ENCODE results near the gene TUBB1.
A peak's percentile ranks its signal among the peaks of the same experiment; 100 is the strongest.
"Not testable (repeated sequence)": the region's sequence is repeated elsewhere in the genome, so short reads cannot be mapped to it uniquely, and the experiment has no call there.

Gene TUBB1

DNA sequence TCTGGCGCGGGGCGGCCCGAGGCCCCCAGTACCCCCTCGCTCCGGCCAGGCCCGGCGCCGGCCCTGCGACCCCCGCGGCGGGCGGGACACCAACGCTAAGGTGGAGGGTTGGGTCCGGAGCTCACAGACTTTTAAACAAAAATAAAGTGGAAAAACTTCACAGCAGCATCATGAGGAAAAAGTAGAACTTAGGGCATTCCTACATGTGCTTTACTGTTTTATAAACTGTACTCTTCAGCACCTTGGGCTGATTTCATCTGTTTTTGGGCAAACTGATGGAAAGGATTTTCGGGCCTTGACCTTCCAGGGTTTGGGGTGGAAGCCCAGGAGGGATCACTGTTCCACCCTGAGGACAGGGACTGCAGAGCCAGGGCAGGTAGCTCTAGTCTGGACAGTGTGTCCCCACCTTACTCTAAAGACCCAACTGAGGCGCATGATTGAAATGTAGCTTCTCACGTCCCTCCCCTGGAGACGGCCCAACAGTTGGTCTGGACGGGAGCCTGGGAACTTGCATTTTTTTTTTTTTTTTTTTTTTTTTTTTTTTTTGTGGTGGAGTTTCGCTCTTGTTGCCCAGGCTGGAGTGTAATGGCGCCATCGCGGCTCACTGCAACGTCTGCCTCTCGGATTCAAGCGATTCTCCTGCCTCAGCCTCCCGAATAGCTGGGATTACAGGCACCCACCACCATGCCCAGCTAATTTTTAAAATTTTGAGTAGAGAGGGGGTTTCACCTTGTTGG, 37.4 kb upstream of the TUBB1 start:
- intact Hi-C loops (cut with DNase I; ENCODE audit: low total_unique reads) = loop anchor here (5.0 kb wide), 2 partner anchors 51 to 94 kb away; partner anchors contain the start of gene ATP5F1E
- no peaks in the 10 kb centered on the region for H3K27me3 ChIP-seq
- H3K4me1 ChIP-seq = peaks cover 0 to 38% (median 27%) of the 10 kb centered on the region in 4 donors
- H3K27ac ChIP-seq = peak overlapping the region; percentile 85
- peaks cover 0 to 9% (median 9%) of the 10 kb centered on the region in 3 donors for H3K36me3 ChIP-seq
- no peak for TF ChIP-seq CTCF (IDR thresholded peaks at IDR 0.05)
- DNase-seq = no peak
- H3K9me3 ChIP-seq = no peaks in the 10 kb centered on the region
- peak overlapping the region; percentile 62 to 66 for H3K4me3 ChIP-seq

GRCh38 chr20:58982406-58983114, 36.7 kb upstream of the TUBB1 start:
- intact Hi-C loops (cut with DNase I; ENCODE audit: low total_unique reads) = loop anchor here (5.0 kb wide), 2 partner anchors 50 to 95 kb away; partner anchors contain the start of gene ATP5F1E
- Histone ChIP-seq H3K9me3 (no peaks in the 10 kb centered on the region), H3K27me3 (no peaks in the 10 kb centered on the region), H3K36me3 (peaks cover 7 to 16% (median 16%) of the 10 kb centered on the region in 3 donors), H3K4me1 (peaks cover 0 to 38% (median 27%) of the 10 kb centered on the region in 4 donors), H3K27ac (peak overlapping the region in 1 of 2 donors; percentile 85), H3K4me3 (peak overlapping the region; percentile 62 to 66)
- DNase-seq = no peak
- no peak for TF ChIP-seq CTCF (IDR thresholded peaks at IDR 0.05)

- not testable (repeated sequence) for H3K27me3 ChIP-seq, H3K4me3 ChIP-seq, H3K9me3 ChIP-seq, DNase-seq, H3K27ac ChIP-seq
- intact Hi-C loops (cut with DNase I; ENCODE audit: low total_unique reads) = loop anchor here (5.0 kb wide), 2 partner anchors 49 to 96 kb away; partner anchors contain the start of gene ATP5F1E
- H3K4me1 ChIP-seq = peaks cover 0 to 38% (median 27%) of the 10 kb centered on the region in 4 donors
- H3K36me3 ChIP-seq = peaks cover 12 to 22% (median 21%) of the 10 kb centered on the region in 3 donors
Measured at GRCh38 chr20:58983115-58983468, 36.1 kb upstream of the TUBB1 start.

GRCh38 chr20:58984691-58985090, 34.5 kb upstream of the TUBB1 start:
- peak in 1 of 2 donors; percentile 39 for DNase-seq
- TF ChIP-seq CTCF (IDR thresholded peaks at IDR 0.05) = no peak
- Histone ChIP-seq H3K4me3 (no peak overlapping the region), H3K9me3 (no peaks in the 10 kb centered on the region), H3K27ac (peak overlapping the region in 1 of 2 donors; percentile 12), H3K27me3 (no peaks in the 10 kb centered on the region), H3K4me1 (peaks cover 0 to 38% (median 27%) of the 10 kb centered on the region in 4 donors), H3K36me3 (peaks cover 27 to 38% (median 37%) of the 10 kb centered on the region in 3 donors)
- intact Hi-C loops (cut with DNase I; ENCODE audit: low total_unique reads) = loop anchor here (5.0 kb wide), 2 partner anchors 48 to 97 kb away; partner anchors contain the start of gene ATP5F1E

GRCh38 chr20:58985656-58986055, 33.6 kb upstream of the TUBB1 start:
- peak; percentile 49 to 64 for DNase-seq

More at GRCh38 chr20:58985656-58986055, 33.6 kb upstream of the TUBB1 start:
- intact Hi-C loops (cut with DNase I; ENCODE audit: low total_unique reads) = no loop called here
- Histone ChIP-seq H3K4me3 (no peak overlapping the region), H3K27me3 (no peaks in the 10 kb centered on the region), H3K9me3 (no peaks in the 10 kb centered on the region), H3K4me1 (peaks cover 0 to 37% (median 26%) of the 10 kb centered on the region in 4 donors), H3K27ac (no peak overlapping the region), H3K36me3 (peaks cover 36 to 47% (median 47%) of the 10 kb centered on the region in 3 donors)
- TF ChIP-seq CTCF (IDR thresholded peaks at IDR 0.05) = no peak

Data from tibial artery (tissue), 4 donors.